HepG2 (cell line): ENCODE results near the gene ADARB2. TPM values are rescaled to one million over a fixed set of nuclear protein-coding genes. Genes with fewer than 3 reads are reported as not detected.

Source experiments
- ATAC-seq: fragments of 200-7000 bp; cut with Tn5 transposase; 3 replicates; pipeline ENCODE4 v1.9.1; 2020; ENCODE audit warnings: mild to moderate bottlenecking, moderate library complexity
- BruUV-seq: library from RNA; stranded (reverse); fragments of 400-500 nt; replicated peaks from 2 replicates; lab custom pipeline; 2021; lab: Mats Ljungman, UMichigan
- CTCF ChIA-PET: fragments of 300-600 bp; formaldehyde crosslinking; extraction: SDS; loops from one replicate; lab custom pipeline; 2021; ENCODE audit warnings: low total read pairs, inconsistent platforms, low intra/inter-chr PET ratio; lab: Yijun Ruan, JAX
- POLR2A ChIA-PET: fragments of 350-600 bp; sonication (Branson Sonifier 250); formaldehyde crosslinking; loops from one replicate; lab custom pipeline; 2020; ENCODE audit warnings: antibody characterized with exemption, inconsistent platforms; lab: Yijun Ruan, JAX
- DNase-seq: peaks from one replicate; pipeline ENCODE4 v3.0.0-alpha.2; 2015; ENCODE audit warnings: low spot score
- FAIRE-seq: peaks from 3 replicates; lab custom pipeline; 2011; peaks lifted over from hg19 to GRCh38; lab: Jason Lieb, UNC
- H2AFZ ChIP-seq: one replicate; pipeline ENCODE4 v1.6.1; 2011; ENCODE audit warnings: low read length, inconsistent platforms
- H3K27ac ChIP-seq: fragments of 300-600 bp; 3 replicates; pipeline ENCODE4 v1.8.0; 2011; ENCODE audit warnings: mixed run types, mild to moderate bottlenecking, mixed read lengths, low read length, inconsistent platforms; ENCODE audit not compliant: insufficient read depth; ENCODE audit errors: extremely low read length
- H3K27me3 ChIP-seq, 2 experiments: fragments of 200-600 bp in 1 of 2; 2 replicates in 1 of 2; 3 replicates in 1 of 2; pipeline versions ENCODE4 v1.6.0 to v1.8.0; 2011; ENCODE audit warnings: low read length in 2 of 2, mild to moderate bottlenecking in 2 of 2, moderate library complexity in 2 of 2, inconsistent platforms in 1 of 2; ENCODE audit not compliant: insufficient read depth in 2 of 2, control insufficient read depth in 1 of 2
- H3K36me3 ChIP-seq, 2 experiments: fragments of 200-600 bp in 1 of 2; replicated peaks in 1 of 2; 2 replicates in 1 of 2; 3 replicates in 1 of 2; pipeline versions ENCODE4 v1.5.1 to v1.8.0; 2011; ENCODE audit warnings: low read length in 2 of 2, inconsistent platforms in 1 of 2; ENCODE audit not compliant: insufficient read depth in 2 of 2, control insufficient read depth in 1 of 2
- H3K4me1 ChIP-seq: 2 replicates; pipeline ENCODE4 v1.5.1; 2012; ENCODE audit warnings: low read length, inconsistent platforms; ENCODE audit not compliant: insufficient read depth
- H3K4me2 ChIP-seq: 2 replicates; pipeline ENCODE4 v1.6.0; 2011; ENCODE audit warnings: low read depth, low read length, inconsistent platforms
- H3K4me3 ChIP-seq, 3 experiments: fragments of 200-600 bp in 1 of 3; sonication (generic), shearing (Covaris generic) in 1 of 3; replicated peaks in 1 of 3; 2 replicates each; pipeline ENCODE4 v1.5.1; 2011 to 2016; ENCODE audit warnings: low read length in 3 of 3, inconsistent platforms in 2 of 3, low read depth in 2 of 3, mild to moderate bottlenecking in 2 of 3, control low read depth in 1 of 3, mixed read lengths in 1 of 3; ENCODE audit not compliant: insufficient read depth in 1 of 3
- H3K79me2 ChIP-seq: one replicate; pipeline ENCODE4 v1.6.1; 2011; ENCODE audit warnings: low read length, inconsistent platforms; ENCODE audit not compliant: insufficient read depth
- H3K9ac ChIP-seq: 2 replicates; pipeline ENCODE4 v1.6.0; 2011; ENCODE audit warnings: mild to moderate bottlenecking, low read depth, low read length, inconsistent platforms; ENCODE audit not compliant: insufficient read depth
- H3K9me3 ChIP-seq: 2 replicates; pipeline ENCODE4 v1.5.1; 2012; ENCODE audit warnings: mild to moderate bottlenecking, low read length
- H4K20me1 ChIP-seq: 2 replicates; pipeline ENCODE4 v1.6.0; 2011; ENCODE audit warnings: inconsistent platforms, mild to moderate bottlenecking, low read length, moderate library complexity; ENCODE audit not compliant: insufficient read depth
- CC2D1A ChIP-seq: sonication (generic); formaldehyde crosslinking; IDR thresholded peaks from 2 replicates; pipeline ENCODE4 v1.8.1; 2023; ENCODE audit warnings: mild to moderate bottlenecking, missing genetic modification reagents
- EHMT2 ChIP-seq: fragments of 200-600 bp; sonication (generic); IDR thresholded peaks from 2 replicates; pipeline ENCODE4 v1.7.0; 2017; ENCODE audit warnings: antibody characterized with exemption, low read depth, low read length, borderline replicate concordance
- GABPB1 ChIP-seq: IDR thresholded peaks from 2 replicates; pipeline ENCODE4 v1.6.1; 2016; ENCODE audit warnings: mild to moderate bottlenecking, missing genetic modification reagents, moderate library complexity, missing compliant biosample characterization
- HOXA9 ChIP-seq: sonication (generic); formaldehyde crosslinking; IDR thresholded peaks from 2 replicates; pipeline ENCODE4 v1.8.1; 2022; ENCODE audit warnings: missing genetic modification reagents, mild to moderate bottlenecking, moderate library complexity, borderline replicate concordance
- NFIB ChIP-seq: sonication (generic); formaldehyde crosslinking; IDR thresholded peaks from 2 replicates; pipeline ENCODE4 v1.9.0; 2021; ENCODE audit warnings: missing genetic modification reagents, mild to moderate bottlenecking, borderline replicate concordance
- NFYB ChIP-seq: sonication (generic); formaldehyde crosslinking; IDR thresholded peaks from 2 replicates; pipeline ENCODE4 v1.4.0; 2020; ENCODE audit warnings: missing genetic modification reagents
- PAX8 ChIP-seq: sonication (generic); formaldehyde crosslinking; IDR thresholded peaks from 2 replicates; pipeline ENCODE4 v1.8.0; 2022; ENCODE audit warnings: mild to moderate bottlenecking, missing genetic modification reagents, borderline replicate concordance
- PHF20 ChIP-seq: sonication (generic); formaldehyde crosslinking; IDR thresholded peaks from 2 replicates; pipeline ENCODE4 v1.5.0; 2020; ENCODE audit warnings: mild to moderate bottlenecking, missing genetic modification reagents
- SKI ChIP-seq: fragments of 450-650 bp; IDR thresholded peaks from one replicate; pipeline ENCODE4 v1.6.1; 2018; ENCODE audit warnings: mild to moderate bottlenecking; ENCODE audit not compliant: partially characterized antibody
- ZNF350 ChIP-seq: sonication (generic); formaldehyde crosslinking; IDR thresholded peaks from 2 replicates; pipeline ENCODE4 v1.4.0; 2020; ENCODE audit warnings: mild to moderate bottlenecking, low read depth, missing genetic modification reagents, borderline replicate concordance
- WGBS: methylation state at CpG from one replicate; pipeline ENCODE4 v1.1.6; 2017; ENCODE audit warnings: low lambda C conversion rate; 5-methylcytosine and 5-hydroxymethylcytosine counted together
- in situ Hi-C: cut with HindIII; loops from 2 replicates; pipeline ENCODE4 v1.10.0; 2017; ENCODE audit warnings: low pct_unique_long_range_greater_than_20kb; ENCODE audit not compliant: extremely low pct_ligation_motif_present
- intact Hi-C: fragments of 100-400 bp; cut with micrococcal nuclease; formaldehyde crosslinking; loops from one replicate; pipeline ENCODE4 v1.10.0; 2022; ENCODE audit not compliant: unreplicated experiment
- polyA plus RNA-seq, 8 experiments: library from polyadenylated mRNA; depleted of rRNA in 3 of 8; stranded (reverse) in 7 of 8; unstranded in 1 of 8; fragments of >200 nt; fragmentation: Illumina TruSeq in 4 of 8; extraction: Trizol in 4 of 8; gene quantifications; 2 replicates each; pipeline versions ENCODE4 v1.2.1 to v1.2.3, GENCODE V29; 2011 to 2016; ENCODE audit warnings: low read depth in 4 of 8, missing spikeins in 1 of 8, mixed read lengths in 1 of 8; ENCODE audit not compliant: insufficient read depth in 1 of 8
- total RNA-seq, 5 experiments: library from RNA; depleted of rRNA; stranded (reverse); fragments of >200 nt; fragmentation: Illumina TruSeq; extraction: Trizol; gene quantifications; 2 replicates each; pipeline ENCODE4 v1.2.3, GENCODE V29; 2016; ENCODE audit warnings: low read depth in 1 of 5
- TF ChIP-seq, protein P1 (sequence below): sonication (generic); formaldehyde crosslinking; IDR thresholded peaks from 2 replicates; pipeline ENCODE4 v1.5.0; 2020; ENCODE audit warnings: mild to moderate bottlenecking, missing genetic modification reagents
- TF ChIP-seq, protein P2 (sequence below): sonication (generic); formaldehyde crosslinking; IDR thresholded peaks from 2 replicates; pipeline ENCODE4 v1.4.0; 2020; ENCODE audit warnings: missing genetic modification reagents
- TF ChIP-seq, protein P3 (sequence below): IDR thresholded peaks from 2 replicates; pipeline ENCODE4 v1.6.1; 2016; ENCODE audit warnings: missing compliant biosample characterization, missing genetic modification reagents, borderline replicate concordance

Gene ADARB2
- total and polyA plus RNA-seq, 2 of the 13 experiments (the other 11 are each of a cell fraction or from before 2014, with no cell fraction given), result not detected

DNA sequence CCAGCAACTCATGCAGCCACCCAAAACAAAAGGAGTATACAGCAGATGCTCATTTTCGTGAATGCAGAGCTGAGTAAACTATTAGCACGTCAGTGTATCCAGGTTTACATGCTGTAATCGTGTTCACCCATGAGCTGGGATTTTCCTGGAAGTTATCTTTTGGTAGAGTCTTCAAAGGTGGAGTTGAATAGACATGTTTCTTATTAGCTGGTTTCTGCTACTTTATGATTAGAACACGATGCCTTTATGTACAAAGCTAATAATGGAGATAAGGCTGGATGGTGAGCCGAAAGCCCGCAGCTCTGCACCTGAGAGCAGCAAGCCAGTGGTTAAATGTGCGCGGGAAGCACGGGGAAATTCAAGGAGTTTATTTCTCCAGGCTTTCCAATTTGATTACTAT is 123.8 kb downstream of the ADARB2 start:
- FAIRE-seq, result no peak
- Histone ChIP-seq H2AFZ (no peak overlapping the region), H3K27me3 (peaks cover 4 to 59% of the 10 kb centered on the region in 2 experiments; a peak in 4 of 5 replicates), H4K20me1 (no peaks in the 10 kb centered on the region), H3K79me2 (no peaks in the 10 kb centered on the region), H3K36me3 (no peaks in the 10 kb centered on the region), H3K4me3 (no peak overlapping the region), H3K4me2 (no peak overlapping the region), H3K9ac (no peak overlapping the region), H3K27ac (no peak overlapping the region), H3K9me3 (no peaks in the 10 kb centered on the region), H3K4me1 (no peaks in the 10 kb centered on the region)
- no TSS peak for BruUV-seq
- no peak for ATAC-seq
- ChIA-PET POLR2A (no interaction called here), CTCF (no interaction called here)
- in situ Hi-C loops (no loop called here), intact Hi-C loops (no loop called here)
- TF ChIP-seq HOXA9 (CRISPR knock-in tag), result no peak
- TF ChIP-seq, protein P1, sequence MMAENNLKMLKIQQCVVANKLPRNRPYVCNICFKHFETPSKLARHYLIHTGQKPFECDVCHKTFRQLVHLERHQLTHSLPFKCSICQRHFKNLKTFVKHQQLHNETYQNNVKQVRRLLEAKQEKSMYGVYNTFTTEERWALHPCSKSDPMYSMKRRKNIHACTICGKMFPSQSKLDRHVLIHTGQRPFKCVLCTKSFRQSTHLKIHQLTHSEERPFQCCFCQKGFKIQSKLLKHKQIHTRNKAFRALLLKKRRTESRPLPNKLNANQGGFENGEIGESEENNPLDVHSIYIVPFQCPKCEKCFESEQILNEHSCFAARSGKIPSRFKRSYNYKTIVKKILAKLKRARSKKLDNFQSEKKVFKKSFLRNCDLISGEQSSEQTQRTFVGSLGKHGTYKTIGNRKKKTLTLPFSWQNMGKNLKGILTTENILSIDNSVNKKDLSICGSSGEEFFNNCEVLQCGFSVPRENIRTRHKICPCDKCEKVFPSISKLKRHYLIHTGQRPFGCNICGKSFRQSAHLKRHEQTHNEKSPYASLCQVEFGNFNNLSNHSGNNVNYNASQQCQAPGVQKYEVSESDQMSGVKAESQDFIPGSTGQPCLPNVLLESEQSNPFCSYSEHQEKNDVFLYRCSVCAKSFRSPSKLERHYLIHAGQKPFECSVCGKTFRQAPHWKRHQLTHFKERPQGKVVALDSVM, result no peak
- no peak for TF ChIP-seq NFYB (CRISPR knock-in tag)
- TF ChIP-seq PHF20 (CRISPR knock-in tag), result no peak
- no peak for TF ChIP-seq SKI
- no peak for DNase-seq
- 4% methylated on average over 9 of the region's 9 CpGs for WGBS

DNA sequence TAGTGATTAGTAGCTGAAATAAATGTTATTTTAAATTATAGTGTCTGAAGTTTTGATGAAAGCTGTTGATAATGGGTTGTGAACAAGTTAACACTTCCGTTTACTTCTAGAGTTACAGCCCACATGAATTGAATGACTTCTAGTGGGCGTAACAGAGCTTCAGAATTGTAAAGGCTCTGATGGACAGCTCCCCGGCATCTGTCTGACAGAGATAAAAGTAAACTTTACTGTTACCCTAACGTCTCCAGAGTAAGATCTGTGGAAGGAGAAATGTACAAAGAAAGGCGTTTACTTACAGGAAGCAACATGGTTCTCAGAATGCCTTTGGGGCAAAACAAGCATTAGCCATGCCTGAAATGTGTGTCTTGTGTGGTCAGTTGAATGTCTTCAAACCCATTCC is 124.4 kb downstream of the ADARB2 start:
- 9% methylated on average over 5 of the region's 5 CpGs for WGBS
- H3K79me2 ChIP-seq, result no peaks in the 10 kb centered on the region
- DNase-seq (no peak), FAIRE-seq (no peak), ATAC-seq (no peak)
- H3K4me2 ChIP-seq, result no peak overlapping the region
- no peak overlapping the region for H3K9ac ChIP-seq
- no peaks in the 10 kb centered on the region for H3K4me1 ChIP-seq
- H3K9me3 ChIP-seq, result no peaks in the 10 kb centered on the region
- peaks cover 4 to 62% of the 10 kb centered on the region in 2 experiments; a peak in 4 of 5 replicates for H3K27me3 ChIP-seq
- no TSS peak for BruUV-seq
- H4K20me1 ChIP-seq, result no peaks in the 10 kb centered on the region
- intact Hi-C loops (no loop called here), in situ Hi-C loops (no loop called here)
- no peak overlapping the region for H2AFZ ChIP-seq
- H3K27ac ChIP-seq, result no peak overlapping the region
- H3K36me3 ChIP-seq, result no peaks in the 10 kb centered on the region
- CTCF ChIA-PET, result no interaction called here
- POLR2A ChIA-PET, result no interaction called here
- no peak overlapping the region for H3K4me3 ChIP-seq
- TF ChIP-seq GABPB1 (CRISPR knock-in tag) (no peak), PAX8 (CRISPR knock-in tag) (no peak), EHMT2 (no peak), PHF20 (CRISPR knock-in tag) (no peak), ZNF350 (no peak), CC2D1A (CRISPR knock-in tag) (no peak), NFIB (no peak)
- TF ChIP-seq, protein P2, sequence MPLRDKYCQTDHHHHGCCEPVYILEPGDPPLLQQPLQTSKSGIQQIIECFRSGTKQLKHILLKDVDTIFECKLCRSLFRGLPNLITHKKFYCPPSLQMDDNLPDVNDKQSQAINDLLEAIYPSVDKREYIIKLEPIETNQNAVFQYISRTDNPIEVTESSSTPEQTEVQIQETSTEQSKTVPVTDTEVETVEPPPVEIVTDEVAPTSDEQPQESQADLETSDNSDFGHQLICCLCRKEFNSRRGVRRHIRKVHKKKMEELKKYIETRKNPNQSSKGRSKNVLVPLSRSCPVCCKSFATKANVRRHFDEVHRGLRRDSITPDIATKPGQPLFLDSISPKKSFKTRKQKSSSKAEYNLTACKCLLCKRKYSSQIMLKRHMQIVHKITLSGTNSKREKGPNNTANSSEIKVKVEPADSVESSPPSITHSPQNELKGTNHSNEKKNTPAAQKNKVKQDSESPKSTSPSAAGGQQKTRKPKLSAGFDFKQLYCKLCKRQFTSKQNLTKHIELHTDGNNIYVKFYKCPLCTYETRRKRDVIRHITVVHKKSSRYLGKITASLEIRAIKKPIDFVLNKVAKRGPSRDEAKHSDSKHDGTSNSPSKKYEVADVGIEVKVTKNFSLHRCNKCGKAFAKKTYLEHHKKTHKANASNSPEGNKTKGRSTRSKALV, result no peak
- TF ChIP-seq, protein P3, sequence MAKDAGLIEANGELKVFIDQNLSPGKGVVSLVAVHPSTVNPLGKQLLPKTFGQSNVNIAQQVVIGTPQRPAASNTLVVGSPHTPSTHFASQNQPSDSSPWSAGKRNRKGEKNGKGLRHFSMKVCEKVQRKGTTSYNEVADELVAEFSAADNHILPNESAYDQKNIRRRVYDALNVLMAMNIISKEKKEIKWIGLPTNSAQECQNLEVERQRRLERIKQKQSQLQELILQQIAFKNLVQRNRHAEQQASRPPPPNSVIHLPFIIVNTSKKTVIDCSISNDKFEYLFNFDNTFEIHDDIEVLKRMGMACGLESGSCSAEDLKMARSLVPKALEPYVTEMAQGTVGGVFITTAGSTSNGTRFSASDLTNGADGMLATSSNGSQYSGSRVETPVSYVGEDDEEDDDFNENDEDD (CRISPR knock-in tag), result no peak
